Glutamatergic neuron (in vitro differentiated cells): ENCODE data around the gene MFSD6L. TPM values are rescaled to one million over a fixed set of nuclear protein-coding genes. Genes with fewer than 3 reads are reported as not detected.

Experiments
- DNase-seq: peaks from one replicate; pipeline ENCODE4 v3.0.0; 2022
- H3K27ac Mint-ChIP-seq: one replicate; pipeline ENCODE4 v1.8.0; 2020; ENCODE audit warnings: mild to moderate bottlenecking, mixed read lengths, inconsistent platforms; ENCODE audit not compliant: unreplicated experiment
- H3K27me3 Mint-ChIP-seq: one replicate; pipeline ENCODE4 v1.8.0; 2020; ENCODE audit warnings: mild to moderate bottlenecking, moderate library complexity, mixed read lengths, inconsistent platforms; ENCODE audit not compliant: unreplicated experiment
- H3K36me3 Mint-ChIP-seq: one replicate; pipeline ENCODE4 v1.8.0; 2020; ENCODE audit warnings: mild to moderate bottlenecking, mixed read lengths, inconsistent platforms; ENCODE audit not compliant: unreplicated experiment
- H3K4me1 Mint-ChIP-seq: one replicate; pipeline ENCODE4 v1.8.0; 2020; ENCODE audit warnings: mild to moderate bottlenecking, low read depth, mixed read lengths, inconsistent platforms; ENCODE audit not compliant: unreplicated experiment
- H3K4me3 Mint-ChIP-seq: one replicate; pipeline ENCODE4 v1.8.0; 2020; ENCODE audit warnings: mild to moderate bottlenecking, mixed read lengths, inconsistent platforms; ENCODE audit not compliant: unreplicated experiment
- H3K9me3 Mint-ChIP-seq: one replicate; pipeline ENCODE4 v1.8.0; 2020; ENCODE audit warnings: mild to moderate bottlenecking, moderate library complexity, mixed read lengths, inconsistent platforms; ENCODE audit not compliant: unreplicated experiment
- total RNA-seq: library from RNA; stranded (reverse); fragmentation: NEBNext Ultra II Directional; extraction: Animal tissue kit (Norgen Biotek cat#: 25700); gene quantifications from one replicate; pipeline ENCODE4 v1.2.1, GENCODE V29; 2021; ENCODE audit not compliant: unreplicated experiment
- TF ChIP-seq, protein P1 (sequence below): fragments of 200-600 bp; sonication (generic); IDR thresholded peaks from one replicate; pipeline ENCODE4 v1.5.0; 2021; ENCODE audit not compliant: partially characterized antibody, unreplicated experiment

MFSD6L gene
- total RNA-seq, 1 donor from 2014 or later, result not detected

DNA sequence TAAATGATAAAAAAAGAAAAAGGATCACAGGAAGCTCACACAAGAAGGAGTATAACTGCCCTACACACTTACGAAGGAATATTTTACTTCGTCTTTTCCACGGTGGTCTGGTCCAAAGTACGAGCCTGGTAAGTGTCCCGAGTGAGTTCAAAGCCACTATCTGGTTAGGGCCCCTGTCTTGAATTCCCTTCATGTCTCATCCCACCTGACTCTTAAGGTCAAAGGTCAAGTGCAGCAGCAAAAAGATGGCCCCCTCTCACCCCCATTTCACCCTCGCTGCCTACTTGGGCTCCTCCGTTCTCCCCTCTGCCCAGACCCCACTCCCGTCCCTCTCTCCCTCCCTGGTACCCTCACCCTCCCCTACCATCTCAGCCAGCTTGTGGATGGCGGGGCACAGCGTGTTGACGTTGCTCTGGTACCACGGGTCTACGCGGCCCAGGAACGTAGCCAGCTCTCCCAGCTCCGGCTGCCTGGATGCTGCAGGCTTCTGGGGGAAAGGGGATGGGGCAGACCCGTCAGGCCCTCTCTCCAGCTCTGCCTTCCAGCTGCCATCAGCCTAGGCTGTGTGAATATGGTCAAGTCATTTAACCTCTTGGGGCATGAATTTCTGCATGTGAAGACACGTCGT, 27.8 kb upstream of the MFSD6L start:
- TF ChIP-seq, protein P1, sequence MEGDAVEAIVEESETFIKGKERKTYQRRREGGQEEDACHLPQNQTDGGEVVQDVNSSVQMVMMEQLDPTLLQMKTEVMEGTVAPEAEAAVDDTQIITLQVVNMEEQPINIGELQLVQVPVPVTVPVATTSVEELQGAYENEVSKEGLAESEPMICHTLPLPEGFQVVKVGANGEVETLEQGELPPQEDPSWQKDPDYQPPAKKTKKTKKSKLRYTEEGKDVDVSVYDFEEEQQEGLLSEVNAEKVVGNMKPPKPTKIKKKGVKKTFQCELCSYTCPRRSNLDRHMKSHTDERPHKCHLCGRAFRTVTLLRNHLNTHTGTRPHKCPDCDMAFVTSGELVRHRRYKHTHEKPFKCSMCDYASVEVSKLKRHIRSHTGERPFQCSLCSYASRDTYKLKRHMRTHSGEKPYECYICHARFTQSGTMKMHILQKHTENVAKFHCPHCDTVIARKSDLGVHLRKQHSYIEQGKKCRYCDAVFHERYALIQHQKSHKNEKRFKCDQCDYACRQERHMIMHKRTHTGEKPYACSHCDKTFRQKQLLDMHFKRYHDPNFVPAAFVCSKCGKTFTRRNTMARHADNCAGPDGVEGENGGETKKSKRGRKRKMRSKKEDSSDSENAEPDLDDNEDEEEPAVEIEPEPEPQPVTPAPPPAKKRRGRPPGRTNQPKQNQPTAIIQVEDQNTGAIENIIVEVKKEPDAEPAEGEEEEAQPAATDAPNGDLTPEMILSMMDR, result no peak
- Mint-ChIP-seq H3K27me3 (no peaks in the 10 kb centered on the region), H3K4me1 (no peaks in the 10 kb centered on the region), H3K27ac (no peak overlapping the region), H3K4me3 (no peak overlapping the region), H3K36me3 (peaks cover 5% of the 10 kb centered on the region), H3K9me3 (peaks cover 5% of the 10 kb centered on the region)
- DNase-seq, result no peak

DNA sequence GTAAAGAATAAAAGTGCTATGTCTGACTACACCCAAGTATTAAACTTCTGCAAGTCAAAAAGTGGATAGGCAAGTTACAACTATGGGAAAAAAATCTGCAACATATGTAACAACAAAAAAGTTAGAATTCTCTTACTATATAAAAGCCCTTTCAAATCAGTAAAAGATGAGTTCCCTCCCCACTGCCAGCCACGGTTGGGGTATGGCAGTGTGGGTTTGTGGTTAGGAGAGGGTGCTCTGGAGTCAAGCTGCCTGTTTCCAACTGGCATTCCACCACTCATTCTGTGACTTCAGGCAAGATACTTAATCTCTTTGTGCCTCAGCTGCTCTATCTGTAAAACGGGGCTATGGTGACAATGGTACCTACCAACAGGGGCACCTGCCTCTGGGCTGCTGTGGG, 26.6 kb upstream of the MFSD6L start:
- no peak for DNase-seq
- Mint-ChIP-seq H3K9me3 (peaks cover 5% of the 10 kb centered on the region), H3K27ac (no peak overlapping the region), H3K4me3 (no peak overlapping the region), H3K36me3 (peaks cover 5% of the 10 kb centered on the region), H3K4me1 (no peaks in the 10 kb centered on the region), H3K27me3 (no peaks in the 10 kb centered on the region)
- TF ChIP-seq, protein P1, result no peak

DNA sequence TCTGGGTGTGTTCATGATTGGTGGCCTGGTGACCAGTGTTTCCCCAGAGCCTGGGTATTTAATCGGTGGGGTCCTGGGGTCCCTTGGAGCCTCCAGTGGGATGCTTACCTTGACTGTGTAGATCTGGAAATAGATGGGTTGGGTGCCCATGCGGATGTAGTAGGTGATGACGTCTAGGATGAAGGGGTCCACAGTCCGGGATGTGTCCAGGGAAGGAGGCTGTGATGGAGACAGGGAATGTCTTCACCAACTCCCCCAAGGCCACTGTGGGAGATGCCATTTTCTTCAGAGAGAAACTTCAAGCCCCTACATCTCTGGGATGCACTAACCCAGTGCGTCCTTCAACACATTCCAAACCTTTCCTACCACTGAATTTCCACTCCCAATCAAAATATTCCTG, 24.1 kb upstream of the MFSD6L start:
- Mint-ChIP-seq H3K9me3 (peaks cover 3% of the 10 kb centered on the region), H3K4me3 (no peak overlapping the region), H3K4me1 (no peaks in the 10 kb centered on the region), H3K27ac (no peak overlapping the region), H3K27me3 (peaks cover 2% of the 10 kb centered on the region), H3K36me3 (peaks cover 5% of the 10 kb centered on the region)
- no peak for DNase-seq
- TF ChIP-seq, protein P1, result no peak

DNA sequence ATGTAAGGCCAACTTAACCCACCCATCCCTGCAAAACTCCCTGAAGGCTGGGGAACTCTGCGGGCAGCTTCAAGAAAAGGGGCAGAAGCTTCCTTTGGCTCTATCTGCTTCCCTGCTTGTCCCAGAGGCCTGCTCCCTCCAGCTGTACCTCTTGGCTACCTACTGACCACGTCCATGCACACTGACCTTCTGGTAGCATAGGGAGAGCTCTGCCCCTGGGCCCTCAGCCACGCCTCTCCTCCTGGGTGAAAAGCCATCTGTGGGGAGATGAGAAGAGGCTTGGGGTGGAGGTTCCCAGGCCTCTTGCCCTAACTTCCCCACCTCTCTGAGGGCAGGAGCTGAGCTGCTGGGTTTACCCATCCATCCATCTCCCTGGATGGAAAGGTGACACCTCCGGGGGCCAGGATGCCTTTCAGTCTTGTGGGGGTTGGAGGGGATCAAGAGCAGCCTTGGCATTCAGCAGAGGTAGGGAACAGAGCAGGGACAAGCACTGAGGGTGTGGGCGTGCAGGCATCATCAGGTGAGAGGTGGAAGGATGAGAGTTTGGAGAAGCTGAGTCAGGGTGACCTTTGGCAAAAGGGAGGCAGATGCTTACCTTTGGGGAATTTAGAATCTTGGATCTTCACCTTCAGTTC, 23.4 kb upstream of the MFSD6L start:
- no peaks in the 10 kb centered on the region for H3K4me1 Mint-ChIP-seq
- H3K9me3 Mint-ChIP-seq, result peaks cover 3% of the 10 kb centered on the region
- DNase-seq, result no peak
- H3K27me3 Mint-ChIP-seq, result peaks cover 7% of the 10 kb centered on the region
- H3K27ac Mint-ChIP-seq, result no peak overlapping the region
- H3K4me3 Mint-ChIP-seq, result no peak overlapping the region
- TF ChIP-seq, protein P1, result no peak
- peaks cover 5% of the 10 kb centered on the region for H3K36me3 Mint-ChIP-seq

DNA sequence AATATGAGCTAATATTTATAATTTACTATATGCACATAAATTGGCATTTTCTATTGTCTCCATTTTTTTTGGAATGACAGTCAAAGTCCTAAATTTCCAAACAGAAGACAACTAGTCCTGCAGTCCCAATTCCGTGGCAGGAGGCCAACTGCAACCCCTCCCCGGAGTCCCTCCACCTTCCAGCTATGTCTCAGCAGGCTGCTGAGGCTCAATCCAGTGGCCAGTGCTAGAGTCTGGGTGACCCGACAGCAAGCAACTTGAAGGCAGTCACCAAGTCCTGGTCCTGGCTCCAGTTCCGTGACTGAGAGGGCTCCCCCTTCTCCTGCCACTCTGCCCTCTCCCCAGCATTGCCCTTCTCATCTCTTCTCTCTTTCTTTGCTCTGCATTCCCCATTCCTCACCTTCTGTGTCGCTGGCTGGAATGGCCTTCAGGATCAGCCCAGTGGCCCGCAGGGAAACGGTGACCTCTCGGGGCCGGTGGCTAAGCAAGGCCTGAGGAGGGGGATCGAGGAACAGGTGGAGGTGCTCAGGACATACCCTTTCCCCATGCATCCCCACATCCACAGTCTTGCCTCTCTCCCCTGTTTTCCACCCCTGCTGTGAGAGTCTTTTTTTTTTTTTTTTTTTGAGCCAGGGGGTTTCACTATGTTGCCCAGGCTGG, 22.4 kb upstream of the MFSD6L start:
- peaks cover 7% of the 10 kb centered on the region for H3K27me3 Mint-ChIP-seq
- no peak overlapping the region for H3K4me3 Mint-ChIP-seq
- no peak overlapping the region for H3K27ac Mint-ChIP-seq
- no peak for DNase-seq
- H3K36me3 Mint-ChIP-seq, result peaks cover 5% of the 10 kb centered on the region
- TF ChIP-seq, protein P1, result no peak
- no peaks in the 10 kb centered on the region for H3K4me1 Mint-ChIP-seq
- peaks cover 3% of the 10 kb centered on the region for H3K9me3 Mint-ChIP-seq
